ENCODE results near the gene CST1.
A peak's percentile ranks its signal among the peaks of the same experiment; 100 is the strongest.
"Not testable (repeated sequence)": the region's sequence is repeated elsewhere in the genome, so short reads cannot be mapped to it uniquely, and the experiment has no call there.

CST1 gene

GRCh38 chr20:23750786-23751185 lies at the start of gene CST1:
CST1 (minus strand) TSS chr20:23750935; CDS start chr20:23750866, 69 bp downstream.
- DNase-seq (ENCODE audit: low read depth) = not testable (repeated sequence)

GRCh38 chr20:23799216-23799847 lies 48.6 kb upstream of the CST1 start:
- DNase-seq (ENCODE audit: low read depth) = peak; percentile 3

DNA sequence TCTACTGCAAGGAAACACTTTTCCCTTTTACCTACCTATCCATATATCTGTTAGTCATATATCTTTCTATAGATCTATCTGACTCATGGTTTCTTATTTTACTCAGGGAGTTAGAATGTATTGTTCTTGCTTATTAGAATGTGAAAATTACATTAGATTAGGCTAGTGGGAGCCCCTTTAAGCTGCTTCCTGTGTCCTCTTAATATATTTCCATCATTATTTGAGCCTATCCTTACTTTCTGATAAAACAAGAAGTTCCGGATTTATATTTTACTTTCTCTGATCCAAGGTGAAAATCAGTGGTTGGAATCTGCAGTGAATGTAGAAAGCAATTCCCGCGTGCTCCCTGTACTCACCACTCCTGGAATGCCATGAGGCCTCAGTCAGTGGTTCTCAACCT lies 44.8 kb upstream of the CST1 start:
- DNase-seq (ENCODE audit: low read depth) = no peak

- DNase-seq (ENCODE audit: low read depth) = no peak
Observed at GRCh38 chr20:23794841-23795240, 44.1 kb upstream of the CST1 start.

DNA sequence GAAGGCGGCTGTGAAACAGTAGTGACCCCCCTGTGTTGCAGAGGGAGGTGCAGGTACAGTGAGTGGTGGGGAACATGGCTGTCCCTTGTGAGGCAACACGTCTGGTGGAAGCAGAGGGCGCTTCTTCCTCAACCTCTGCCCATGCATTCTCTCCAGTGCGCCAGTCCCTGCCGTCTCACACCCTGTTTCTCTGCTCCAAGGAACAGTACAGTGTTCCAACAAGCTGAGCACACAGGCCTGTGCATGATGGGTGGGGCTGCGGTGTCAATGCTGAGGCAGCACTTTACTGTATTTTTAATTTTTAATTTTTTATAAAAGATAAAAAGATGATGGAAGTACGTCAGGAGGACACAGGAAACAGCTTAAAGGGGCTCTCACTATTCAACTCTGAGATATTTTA lies 43.3 kb upstream of the CST1 start:
- no peak for DNase-seq (ENCODE audit: low read depth)

- DNase-seq (ENCODE audit: low read depth) = no peak
Observed at GRCh38 chr20:23783447-23783846, 32.7 kb upstream of the CST1 start.

GRCh38 chr20:23782366-23782983 lies 31.7 kb upstream of the CST1 start:
- DNase-seq (ENCODE audit: low read depth) = no peak

- DNase-seq (ENCODE audit: low read depth) = not testable (repeated sequence)
Observed at GRCh38 chr20:23778676-23779075, 27.9 kb upstream of the CST1 start.

GRCh38 chr20:23777380-23777779 lies 26.6 kb upstream of the CST1 start:
- not testable (repeated sequence) for DNase-seq (ENCODE audit: low read depth)

DNA sequence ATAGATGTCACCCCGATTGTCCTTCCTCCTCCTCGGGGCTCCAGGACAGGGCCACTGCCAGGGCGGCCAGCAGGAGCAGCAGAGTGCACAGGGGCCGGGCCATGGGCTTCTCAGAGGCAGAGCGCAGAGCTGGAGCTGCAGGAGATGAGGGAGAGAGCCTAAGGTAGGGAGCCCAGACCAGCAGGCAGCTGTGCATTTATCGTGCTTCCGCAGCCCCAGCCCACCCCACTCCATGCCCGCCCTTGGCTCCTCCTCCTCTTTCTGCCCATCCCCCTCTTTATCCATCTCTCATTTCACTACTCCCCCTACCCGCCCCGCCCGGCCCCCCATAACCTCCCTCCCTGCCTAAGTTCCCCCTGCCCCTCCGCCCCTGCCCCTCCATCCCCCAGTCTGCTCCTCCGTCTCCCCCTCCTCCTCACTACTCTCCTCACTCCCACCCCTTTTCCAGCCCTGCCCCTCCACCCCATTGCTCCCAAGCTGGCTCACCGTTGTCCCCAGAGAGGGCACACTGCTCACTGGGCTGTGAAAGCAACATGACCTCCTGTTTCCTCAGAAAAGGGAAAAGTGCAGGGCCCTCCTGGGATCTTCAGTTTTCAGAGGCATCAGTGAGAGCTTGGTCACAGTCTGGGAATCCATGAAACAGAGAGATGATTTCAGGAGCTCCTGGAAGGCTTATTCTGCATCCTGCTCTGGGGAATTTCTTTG lies 25.5 kb upstream of the CST1 start:
- DNase-seq (ENCODE audit: low read depth) = no peak

GRCh38 chr20:23774081-23774480 lies 23.3 kb upstream of the CST1 start:
- DNase-seq (ENCODE audit: low read depth) = no peak

DNA sequence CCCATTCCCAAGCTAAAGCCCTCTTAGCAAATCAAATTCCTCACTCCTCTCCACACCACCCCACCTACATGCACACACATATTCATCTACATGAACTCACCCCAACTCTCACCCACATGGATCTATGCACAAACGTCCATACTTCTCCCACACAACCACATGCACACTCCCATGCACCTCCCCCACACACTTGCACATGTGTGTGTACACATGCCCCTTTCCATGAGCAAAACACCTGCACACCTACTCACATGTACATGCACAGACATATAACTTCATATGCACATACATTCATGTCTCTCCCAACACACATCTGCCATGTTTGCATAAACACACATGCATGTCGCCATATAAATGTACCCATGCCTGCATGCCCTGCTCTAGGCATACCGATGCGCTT lies 22.8 kb upstream of the CST1 start:
- DNase-seq (ENCODE audit: low read depth) = no peak

GRCh38 chr20:23773127-23773526 lies 22.4 kb upstream of the CST1 start:
- no peak for DNase-seq (ENCODE audit: low read depth)

DNA sequence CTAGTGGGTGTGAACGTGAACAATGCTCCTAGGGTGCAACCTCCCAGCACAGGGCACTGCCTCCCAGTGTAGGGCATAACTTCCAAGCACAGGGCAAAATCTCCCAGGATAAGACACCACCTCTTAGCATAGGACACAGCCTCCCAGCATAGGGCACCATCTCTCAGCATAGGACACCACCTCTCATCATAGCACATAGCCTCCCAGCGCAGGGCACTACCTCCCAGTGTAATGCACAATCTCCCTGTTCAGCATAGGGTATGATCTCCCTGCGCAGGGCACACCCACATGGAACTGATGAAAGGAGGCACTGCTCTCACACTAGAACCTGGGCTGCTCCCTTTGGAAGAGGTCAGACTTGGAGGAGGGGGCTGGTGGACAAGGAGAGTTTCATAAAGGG lies 21.3 kb upstream of the CST1 start:
- no peak for DNase-seq (ENCODE audit: low read depth)

GRCh38 chr20:23770384-23770783 lies 19.6 kb upstream of the CST1 start:
- no peak for DNase-seq (ENCODE audit: low read depth)

- DNase-seq (ENCODE audit: low read depth) = not testable (repeated sequence)
Observed at GRCh38 chr20:23768520-23768919, 17.8 kb upstream of the CST1 start.

- no peak for DNase-seq (ENCODE audit: low read depth)
Observed at GRCh38 chr20:23766531-23766930, 15.8 kb upstream of the CST1 start.

- DNase-seq (ENCODE audit: low read depth) = no peak
Observed at GRCh38 chr20:23765578-23765977, 14.8 kb upstream of the CST1 start.

GRCh38 chr20:23764630-23765029 lies 13.9 kb upstream of the CST1 start:
- not testable (repeated sequence) for DNase-seq (ENCODE audit: low read depth)

GRCh38 chr20:23763345-23763744 lies 12.6 kb upstream of the CST1 start:
- DNase-seq (ENCODE audit: low read depth) = no peak

- no peak for DNase-seq (ENCODE audit: low read depth)
Observed at GRCh38 chr20:23759306-23759940, 8.7 kb upstream of the CST1 start.

DNA sequence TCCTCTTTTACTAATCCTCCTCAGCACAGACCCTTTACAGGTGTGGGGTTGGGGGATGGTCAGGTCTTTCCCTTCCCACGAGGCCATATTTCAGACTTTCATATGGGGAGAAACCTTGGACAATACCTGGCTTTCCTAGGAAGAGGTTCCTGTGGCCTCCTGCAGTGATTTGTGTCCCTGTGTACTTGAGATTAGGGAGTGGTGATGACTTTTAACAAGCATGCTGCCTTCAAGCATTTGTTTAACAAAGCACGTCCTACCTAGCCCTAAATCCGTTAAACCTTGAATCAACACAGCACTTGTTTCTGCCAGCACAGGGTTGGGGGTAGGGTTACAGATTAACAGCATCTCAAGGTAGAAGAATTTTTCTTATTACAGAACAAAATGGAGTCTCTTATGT lies 6.1 kb upstream of the CST1 start:
- not testable (repeated sequence) for DNase-seq (ENCODE audit: low read depth)

GRCh38 chr20:23755131-23755611 lies 4.4 kb upstream of the CST1 start:
- DNase-seq (ENCODE audit: low read depth) = not testable (repeated sequence)

Measured in stimulated activated CD8-positive, alpha-beta memory T cell treated with anti-CD3 and anti-CD28 coated beads, Interleukin-15, amount 100 ng/mL, for 1 hour (primary cell).